CD4-positive, alpha-beta T cell (primary cell): ENCODE data around the gene SKA1. TPM values are rescaled to one million over a fixed set of nuclear protein-coding genes. Genes with fewer than 3 reads are reported as not detected.

Experiments
- ATAC-seq: fragments of 200-7000 bp; cut with Tn5 transposase; one replicate; pipeline ENCODE4 v1.10.0; 2022; ENCODE audit warnings: mild to moderate bottlenecking; ENCODE audit not compliant: poor library complexity
- CTCF ChIA-PET: fragments of 350-600 bp; sonication (Branson Sonifier 250); formaldehyde crosslinking; loops from one replicate; lab custom pipeline; 2021; ENCODE audit warnings: antibody characterized with exemption, inconsistent platforms; lab: Charles Lee
- POLR2A ChIA-PET: fragments of 350-600 bp; sonication (Branson Sonifier 250); formaldehyde crosslinking; loops from one replicate; lab custom pipeline; 2021; ENCODE audit warnings: antibody characterized with exemption, inconsistent platforms; lab: Charles Lee
- DNase-seq, 14 experiments: peaks; one replicate each; pipeline ENCODE4 v3.0.0-alpha.2; 2013 to 2020; ENCODE audit warnings: mixed read lengths in 2 of 14
- H3K27ac ChIP-seq, 2 donors: one replicate each; pipeline versions ENCODE4 v1.5.1 to v1.7.0; 2013; ENCODE audit warnings: low read length in 2 of 2, low read depth in 1 of 2, mild to moderate bottlenecking in 1 of 2
- H3K27me3 ChIP-seq, 2 experiments: 1 replicate in 1 of 2; 2 replicates in 1 of 2; pipeline versions ENCODE4 v1.6.1 to v1.7.0; 2013; ENCODE audit warnings: low read length in 2 of 2, control low read depth in 1 of 2, mild to moderate bottlenecking in 1 of 2, moderate library complexity in 1 of 2; ENCODE audit not compliant: insufficient read depth in 2 of 2, control insufficient read depth in 1 of 2
- H3K36me3 ChIP-seq: one replicate; pipeline ENCODE4 v1.6.1; 2013; ENCODE audit warnings: low read length, control low read depth; ENCODE audit not compliant: insufficient read depth
- H3K4me1 ChIP-seq: one replicate; pipeline ENCODE4 v1.6.1; 2013; ENCODE audit warnings: low read length, control low read depth; ENCODE audit not compliant: insufficient read depth
- H3K4me3 ChIP-seq: one replicate; pipeline ENCODE4 v1.5.1; 2013; ENCODE audit warnings: mild to moderate bottlenecking, low read length, moderate library complexity
- H3K9me3 ChIP-seq, 2 experiments: 1 replicate in 1 of 2; 2 replicates in 1 of 2; pipeline versions ENCODE4 v1.6.1 to v1.7.0; 2013; ENCODE audit warnings: low read length in 2 of 2, mild to moderate bottlenecking in 2 of 2, control low read depth in 1 of 2, moderate library complexity in 1 of 2; ENCODE audit not compliant: control insufficient read depth in 1 of 2, insufficient read depth in 1 of 2
- H3K27ac Mint-ChIP-seq: one replicate; pipeline ENCODE4 v1.8.0; 2020; ENCODE audit warnings: mixed read lengths
- H3K27me3 Mint-ChIP-seq: one replicate; pipeline ENCODE4 v1.8.0; 2021; ENCODE audit warnings: mixed read lengths
- H3K36me3 Mint-ChIP-seq: one replicate; pipeline ENCODE4 v1.8.0; 2021; ENCODE audit warnings: low read depth, mixed read lengths
- H3K4me1 Mint-ChIP-seq: one replicate; pipeline ENCODE4 v1.8.0; 2021; ENCODE audit warnings: low read depth, mixed read lengths
- H3K4me3 Mint-ChIP-seq: one replicate; pipeline ENCODE4 v1.8.0; 2020; ENCODE audit warnings: mild to moderate bottlenecking, mixed read lengths
- H3K9me3 Mint-ChIP-seq: one replicate; pipeline ENCODE4 v1.8.0; 2020; ENCODE audit warnings: mixed read lengths
- CTCF ChIP-seq: fragments of 200-600 bp; IDR thresholded peaks from one replicate; pipeline ENCODE4 v1.8.0; 2022; ENCODE audit warnings: antibody characterized with exemption, mild to moderate bottlenecking
- intact Hi-C, 2 experiments: fragments of 100-400 bp; cut with DNase I in 1 of 2; cut with micrococcal nuclease in 1 of 2; formaldehyde crosslinking; loops; one replicate each; pipeline versions ENCODE4 v1.15.1 to v1.9.0; 2023 to 2025; cut with DNase I, micrococcal nuclease
- total RNA-seq, 174 experiments: library from RNA in 2 of 174; stranded (reverse) in 2 of 174; gene quantifications; one replicate each; pipeline ENCODE4 v1.2.3 and lab custom pipeline; 2021 to 2026

Gene SKA1
- total RNA-seq, 2 experiments from 2014 or later, result 0.08 to 0.20 TPM

- Histone ChIP-seq H3K4me3 (no peak overlapping the region), H3K9me3 (peaks cover 0 to 6% of the 10 kb centered on the region in 2 experiments), H3K36me3 (no peaks in the 10 kb centered on the region), H3K4me1 (no peaks in the 10 kb centered on the region), H3K27ac (no peak overlapping the region), H3K27me3 (no peaks in the 10 kb centered on the region)
- Mint-ChIP-seq H3K9me3 (no peaks in the 10 kb centered on the region), H3K4me1 (no peaks in the 10 kb centered on the region), H3K27me3 (no peaks in the 10 kb centered on the region), H3K27ac (no peak overlapping the region), H3K4me3 (no peak overlapping the region), H3K36me3 (no peaks in the 10 kb centered on the region)
- POLR2A ChIA-PET, result no interaction called here
- intact Hi-C loops, result no loop called here
- no peak for ATAC-seq
- CTCF ChIA-PET, result no interaction called here
- no peak for DNase-seq
- no peak for TF ChIP-seq CTCF
Measured at GRCh38 chr18:50338715-50339114, 36.1 kb upstream of the SKA1 start.

DNA sequence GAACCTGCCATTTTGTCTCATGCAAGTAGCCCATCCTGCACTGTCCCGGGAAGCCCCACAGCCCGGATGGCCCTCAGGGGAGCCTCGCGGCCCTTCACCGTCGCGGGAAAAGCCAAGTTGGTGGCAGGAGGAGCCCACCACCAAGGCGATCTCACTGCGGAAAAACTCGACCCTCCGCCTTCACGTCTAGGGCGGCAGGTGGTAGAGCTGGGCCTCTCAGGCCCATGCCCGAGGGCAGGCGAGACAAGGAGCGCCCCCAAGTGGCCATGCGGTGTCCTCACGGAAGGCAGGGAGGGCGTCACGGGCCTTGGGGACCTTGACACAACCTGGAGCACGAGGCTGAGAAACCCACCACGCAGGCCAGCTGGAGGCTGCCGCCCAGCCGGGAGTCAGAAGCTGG, 34.8 kb upstream of the SKA1 start:
- Histone ChIP-seq H3K9me3 (peaks cover 0 to 6% of the 10 kb centered on the region in 2 experiments), H3K27me3 (no peaks in the 10 kb centered on the region), H3K27ac (no peak overlapping the region), H3K36me3 (no peaks in the 10 kb centered on the region), H3K4me1 (no peaks in the 10 kb centered on the region), H3K4me3 (no peak overlapping the region)
- POLR2A ChIA-PET, result no interaction called here
- intact Hi-C loops, result no loop called here
- Mint-ChIP-seq H3K4me1 (no peaks in the 10 kb centered on the region), H3K27me3 (no peaks in the 10 kb centered on the region), H3K36me3 (no peaks in the 10 kb centered on the region), H3K27ac (no peak overlapping the region), H3K4me3 (no peak overlapping the region), H3K9me3 (no peaks in the 10 kb centered on the region)
- CTCF ChIA-PET, result no interaction called here
- ATAC-seq (no peak), DNase-seq (no peak)
- TF ChIP-seq CTCF, result no peak

DNA sequence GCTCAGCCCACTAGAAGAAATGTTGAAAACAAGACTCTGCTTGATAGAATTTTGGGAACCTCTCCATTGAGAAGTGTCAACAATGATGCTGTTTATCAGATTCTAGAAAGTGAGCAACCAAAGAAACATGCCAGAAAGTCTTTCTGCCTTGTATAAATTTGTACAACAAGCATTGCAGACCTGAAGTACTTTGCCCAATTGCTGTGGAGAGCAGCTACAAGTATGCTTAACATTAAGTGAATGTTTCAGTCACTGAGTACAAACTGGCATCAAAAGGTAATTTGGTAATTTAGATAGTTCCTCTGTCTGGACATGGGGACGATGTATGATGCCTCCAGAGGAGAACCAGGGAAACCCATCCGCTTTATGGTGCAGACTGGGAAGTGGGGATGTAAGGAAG, 33.4 kb upstream of the SKA1 start:
- no peak overlapping the region for H3K4me3 ChIP-seq
- no peak overlapping the region for H3K27ac Mint-ChIP-seq
- CTCF ChIA-PET, result no interaction called here
- no peak overlapping the region for H3K27ac ChIP-seq
- H3K4me1 ChIP-seq, result no peaks in the 10 kb centered on the region
- ATAC-seq (no peak), DNase-seq (no peak)
- no peaks in the 10 kb centered on the region for H3K36me3 ChIP-seq
- POLR2A ChIA-PET, result no interaction called here
- H3K9me3 ChIP-seq, result peaks cover 0 to 6% of the 10 kb centered on the region in 2 experiments
- no peaks in the 10 kb centered on the region for H3K4me1 Mint-ChIP-seq
- H3K27me3 ChIP-seq, result no peaks in the 10 kb centered on the region
- no peaks in the 10 kb centered on the region for H3K27me3 Mint-ChIP-seq
- intact Hi-C loops, result no loop called here
- H3K9me3 Mint-ChIP-seq, result no peaks in the 10 kb centered on the region
- no peak overlapping the region for H3K4me3 Mint-ChIP-seq
- no peaks in the 10 kb centered on the region for H3K36me3 Mint-ChIP-seq
- no peak for TF ChIP-seq CTCF
